GM18505 (cell line): ENCODE data around the gene RAB3A.

ENCODE experiments used
- ATAC-seq: cut with Tn5 transposase; IDR thresholded peaks from one replicate; pipeline ENCODE4 v1.9.1; 2021; ENCODE audit not compliant: unreplicated experiment
- POLR2A ChIP-seq: IDR thresholded peaks from 4 replicates; pipeline ENCODE4 v1.6.1; 2011; ENCODE audit warnings: borderline replicate concordance; ENCODE audit not compliant: insufficient read depth, insufficient read length; ENCODE audit errors: extremely low read depth

The RAB3A gene

GRCh38 chr19:18229474-18229873, 25.6 kb upstream of the RAB3A start:
- TF ChIP-seq POLR2A: no peak
- no peak for ATAC-seq

GRCh38 chr19:18227781-18228271, 24.0 kb upstream of the RAB3A start:
- TF ChIP-seq POLR2A: no peak
- no peak for ATAC-seq

- ATAC-seq: no peak
- TF ChIP-seq POLR2A: no peak
These were observed 23.3 kb upstream of the RAB3A start for GRCh38 chr19:18226956-18227780.

- ATAC-seq: no peak
- no peak for TF ChIP-seq POLR2A
These were observed 22.0 kb upstream of the RAB3A start, which contains the start of gene PDE4C for GRCh38 chr19:18225702-18226468. TSS of gene PDE4C (minus strand) at chr19:18226438. CDS start at chr19:18226415, 23 bp downstream.

- TF ChIP-seq POLR2A: no peak
- ATAC-seq: no peak
These were observed 21.5 kb upstream of the RAB3A start for GRCh38 chr19:18225355-18225701.

- no peak for TF ChIP-seq POLR2A
- peak; percentile 86 for ATAC-seq
These were observed 20.9 kb upstream of the RAB3A start for GRCh38 chr19:18224525-18225354.

GRCh38 chr19:18223860-18224524, 20.1 kb upstream of the RAB3A start:
- ATAC-seq: no peak
- no peak for TF ChIP-seq POLR2A

GRCh38 chr19:18221815-18222725, 18.2 kb upstream of the RAB3A start:
- TF ChIP-seq POLR2A: no peak
- no peak for ATAC-seq

GRCh38 chr19:18220632-18221275, 16.9 kb upstream of the RAB3A start:
- TF ChIP-seq POLR2A: no peak
- ATAC-seq: no peak

- no peak for TF ChIP-seq POLR2A
- ATAC-seq: no peak
These were observed 16.2 kb upstream of the RAB3A start for GRCh38 chr19:18219911-18220631.

- ATAC-seq: no peak
- no peak for TF ChIP-seq POLR2A
These were observed 14.8 kb upstream of the RAB3A start for GRCh38 chr19:18218600-18218999.
